Parathyroid adenoma (tissue), 2 donors: Measurements from ENCODE around the gene POTEB3.
"Not testable (repeated sequence)": the region's sequence is repeated elsewhere in the genome, so short reads cannot be mapped to it uniquely, and the experiment has no call there.

Experiments used
- H2AFZ ChIP-seq: fragments of 300-600 bp; sonication (generic); one replicate; pipeline ENCODE4 v1.7.0; 2017; ENCODE audit warnings: antibody characterized with exemption, mild to moderate bottlenecking
- H3K27ac ChIP-seq: fragments of 300-600 bp; sonication (generic); one replicate; pipeline ENCODE4 v1.7.0; 2017
- H3K27me3 ChIP-seq: fragments of 300-600 bp; sonication (generic); one replicate; pipeline ENCODE4 v1.7.0; 2017; ENCODE audit warnings: low read length; ENCODE audit not compliant: control insufficient read depth, insufficient read depth
- H3K36me3 ChIP-seq: fragments of 300-600 bp; sonication (generic); one replicate; pipeline ENCODE4 v1.7.0; 2017; ENCODE audit warnings: low read length; ENCODE audit not compliant: control insufficient read depth, insufficient read depth
- H3K4me1 ChIP-seq: fragments of 300-600 bp; sonication (generic); one replicate; pipeline ENCODE4 v1.7.0; 2017; ENCODE audit warnings: control low read depth
- H3K4me2 ChIP-seq: fragments of 300-600 bp; sonication (generic); one replicate; pipeline ENCODE4 v1.7.0; 2017; ENCODE audit warnings: low read length
- H3K4me3 ChIP-seq: fragments of 300-600 bp; sonication (generic); one replicate; pipeline ENCODE4 v1.7.0; 2017; ENCODE audit warnings: low read depth, low read length
- H3K79me2 ChIP-seq: fragments of 300-600 bp; sonication (generic); one replicate; pipeline ENCODE4 v1.7.0; 2017; ENCODE audit warnings: control low read depth
- H3K9ac ChIP-seq: fragments of 300-600 bp; sonication (generic); one replicate; pipeline ENCODE4 v1.7.0; 2017; ENCODE audit warnings: mild to moderate bottlenecking
- H3K9me3 ChIP-seq: fragments of 300-600 bp; sonication (generic); one replicate; pipeline ENCODE4 v1.7.0; 2017; ENCODE audit warnings: low read length; ENCODE audit not compliant: control insufficient read depth
- donor health status: primary hyperparathyroidism.

POTEB3 gene

DNA sequence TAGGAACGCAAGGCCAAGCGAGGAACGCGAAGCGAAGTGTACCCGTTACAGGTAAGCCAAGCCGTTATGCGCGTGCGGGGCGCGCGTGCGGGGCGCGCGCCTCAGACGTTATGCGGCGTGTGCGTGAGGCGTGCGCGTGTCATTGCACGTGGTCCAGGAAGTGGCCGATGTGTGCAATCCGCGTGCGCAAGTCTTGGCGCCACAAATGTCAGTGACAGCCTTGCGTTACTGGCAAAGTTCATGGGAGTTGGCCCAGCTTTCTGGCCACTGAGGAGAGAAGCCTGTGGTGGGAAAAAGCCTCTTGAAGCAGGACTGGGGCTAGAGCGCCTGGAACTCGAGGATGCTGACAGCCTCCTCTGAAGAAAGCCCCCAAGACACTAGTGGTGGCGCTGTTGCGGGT lies at the start of gene POTEB3:
Gene POTEB3, minus strand, starts transcription at position 101 of the 400 bp plus-strand sequence. CDS start 488 bp downstream, outside the sequence.
- H3K4me2 ChIP-seq, H3K79me2 ChIP-seq, H3K4me3 ChIP-seq, H2AFZ ChIP-seq, H3K27ac ChIP-seq, H3K4me1 ChIP-seq, H3K9me3 ChIP-seq, H3K27me3 ChIP-seq, H3K9ac ChIP-seq, H3K36me3 ChIP-seq: not testable (repeated sequence)

DNA sequence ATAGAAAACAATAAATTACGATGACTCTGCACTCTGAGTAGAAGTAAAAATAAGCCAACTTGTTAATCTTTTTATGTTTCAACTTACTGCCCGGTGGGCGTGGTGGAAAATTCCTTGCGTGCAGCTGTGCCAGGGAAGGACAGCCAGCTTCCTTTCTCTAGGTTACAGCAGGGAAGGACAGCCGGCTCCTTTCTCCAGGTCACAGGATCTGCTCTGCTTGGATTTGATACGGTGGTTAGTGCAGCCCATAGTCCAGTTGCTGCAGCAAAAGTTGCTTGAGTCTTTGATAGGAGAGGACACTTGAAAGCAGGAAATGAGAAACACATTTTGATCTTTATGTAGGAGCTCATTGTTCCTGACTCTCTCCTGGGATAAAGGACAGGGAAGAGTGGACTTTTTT lies 13.4 kb upstream of the POTEB3 start:
- H3K79me2 ChIP-seq, H3K9ac ChIP-seq, H2AFZ ChIP-seq, H3K9me3 ChIP-seq, H3K4me1 ChIP-seq, H3K27ac ChIP-seq, H3K36me3 ChIP-seq, H3K27me3 ChIP-seq, H3K4me3 ChIP-seq, H3K4me2 ChIP-seq: not testable (repeated sequence)

DNA sequence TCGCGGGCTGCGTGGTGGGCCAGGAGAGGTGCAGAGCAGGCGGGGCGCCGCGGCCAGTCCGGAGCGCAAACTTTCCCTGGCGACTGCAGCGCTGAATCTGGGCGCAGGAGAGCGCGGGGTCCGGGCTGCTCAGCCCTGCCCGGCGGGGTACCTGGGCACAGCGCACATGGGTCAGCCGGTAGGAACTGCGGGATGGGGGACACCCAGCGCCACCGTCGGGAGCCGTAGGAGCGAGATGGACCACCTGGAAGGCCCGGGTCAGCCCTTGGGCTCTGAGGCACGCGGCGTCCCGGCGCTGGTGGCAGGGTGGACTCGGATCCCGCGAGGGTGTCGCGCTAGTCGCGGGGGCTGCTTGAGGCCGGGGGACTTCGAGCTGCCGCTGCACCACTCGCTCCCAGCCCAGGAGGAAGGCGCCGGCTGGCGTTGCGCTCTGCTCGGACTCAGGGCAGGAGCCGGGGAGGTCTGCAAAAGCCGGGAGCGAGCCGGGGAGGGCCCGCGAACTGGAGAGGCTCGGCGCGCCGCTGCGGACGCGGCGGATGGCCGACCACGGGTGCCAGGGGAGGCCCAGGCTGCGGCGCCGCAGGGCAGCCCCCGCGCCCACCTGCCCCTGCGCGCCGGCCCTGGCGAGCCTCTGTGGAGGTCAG lies 11.7 kb upstream of the POTEB3 start:
- not testable (repeated sequence) for H3K27me3 ChIP-seq, H3K9me3 ChIP-seq

DNA sequence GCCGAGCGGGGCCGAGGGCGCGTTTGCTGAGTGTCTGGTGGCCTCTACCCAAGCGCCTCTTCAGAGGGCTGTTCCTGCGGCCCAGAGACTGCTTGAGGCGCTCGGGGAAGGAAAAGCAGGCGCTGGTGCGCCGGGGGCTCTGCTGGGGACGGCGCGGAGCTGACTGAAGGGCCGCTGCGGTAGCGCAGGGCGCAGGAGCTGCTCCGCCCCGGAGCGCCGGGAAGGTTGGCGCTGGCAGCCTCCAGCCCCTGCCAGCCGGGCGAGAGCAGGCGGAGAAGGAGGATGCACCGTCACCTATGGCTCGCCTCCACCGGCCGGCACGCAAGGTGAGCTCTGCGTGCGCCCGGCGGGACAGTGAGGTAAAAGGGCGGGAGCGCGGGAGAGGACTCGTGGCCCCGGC lies 11.2 kb upstream of the POTEB3 start:
- H3K79me2 ChIP-seq, H3K36me3 ChIP-seq, H2AFZ ChIP-seq, H3K4me3 ChIP-seq, H3K27me3 ChIP-seq, H3K9me3 ChIP-seq, H3K4me2 ChIP-seq, H3K9ac ChIP-seq, H3K27ac ChIP-seq, H3K4me1 ChIP-seq: not testable (repeated sequence)

More for the DNA sequence above, 11.7 kb upstream of the POTEB3 start:
- H3K4me2 ChIP-seq, H3K4me1 ChIP-seq, H3K27ac ChIP-seq, H3K36me3 ChIP-seq, H3K9ac ChIP-seq, H2AFZ ChIP-seq, H3K79me2 ChIP-seq, H3K4me3 ChIP-seq: not testable (repeated sequence)

DNA sequence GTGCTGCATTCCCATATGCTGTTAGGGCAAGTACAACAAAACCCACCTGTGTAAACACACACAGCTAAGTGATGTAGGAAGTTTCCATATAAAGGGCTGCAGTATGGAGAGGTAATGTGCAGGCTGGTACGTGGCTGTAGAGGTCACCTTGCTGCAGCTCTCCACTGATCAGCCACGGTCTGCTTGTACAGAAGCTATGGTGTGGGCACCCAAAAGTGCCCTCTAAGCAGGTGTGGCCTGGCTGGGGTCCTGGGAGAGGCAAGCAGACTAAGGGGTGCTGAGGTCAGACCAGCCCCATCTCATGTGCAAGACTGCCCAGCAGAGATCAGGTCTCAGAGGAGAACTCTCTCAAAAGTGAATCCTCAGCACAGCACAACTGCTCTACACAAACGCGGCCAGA lies 32.9 kb downstream of the POTEB3 start:
- H3K4me3 ChIP-seq, H3K27ac ChIP-seq, H3K79me2 ChIP-seq, H3K9ac ChIP-seq, H3K36me3 ChIP-seq, H3K4me1 ChIP-seq, H3K4me2 ChIP-seq, H2AFZ ChIP-seq, H3K27me3 ChIP-seq, H3K9me3 ChIP-seq: not testable (repeated sequence)

DNA sequence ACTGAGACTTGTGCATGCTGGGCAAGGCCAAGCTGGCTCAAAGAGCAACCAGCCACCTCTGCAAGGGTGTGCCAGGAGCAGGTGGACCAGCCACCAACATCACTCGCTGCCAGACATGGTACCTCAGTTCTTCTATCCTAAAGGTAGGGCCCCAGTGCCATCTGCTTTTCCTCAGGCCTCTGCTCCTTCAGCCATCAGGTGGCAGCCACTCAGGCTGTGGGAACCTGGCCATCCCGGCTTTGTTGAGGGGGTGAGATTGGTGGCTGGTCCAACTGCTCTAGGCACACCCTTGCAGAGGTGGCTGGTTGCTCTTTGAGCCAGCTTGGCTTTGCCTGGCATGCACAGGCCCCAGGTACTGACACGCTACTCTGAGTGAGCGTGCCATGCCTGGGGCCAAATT lies 38.8 kb downstream of the POTEB3 start:
- H3K9ac ChIP-seq, H3K36me3 ChIP-seq, H3K27ac ChIP-seq, H2AFZ ChIP-seq, H3K9me3 ChIP-seq, H3K4me3 ChIP-seq, H3K27me3 ChIP-seq, H3K79me2 ChIP-seq, H3K4me2 ChIP-seq, H3K4me1 ChIP-seq: not testable (repeated sequence)

DNA sequence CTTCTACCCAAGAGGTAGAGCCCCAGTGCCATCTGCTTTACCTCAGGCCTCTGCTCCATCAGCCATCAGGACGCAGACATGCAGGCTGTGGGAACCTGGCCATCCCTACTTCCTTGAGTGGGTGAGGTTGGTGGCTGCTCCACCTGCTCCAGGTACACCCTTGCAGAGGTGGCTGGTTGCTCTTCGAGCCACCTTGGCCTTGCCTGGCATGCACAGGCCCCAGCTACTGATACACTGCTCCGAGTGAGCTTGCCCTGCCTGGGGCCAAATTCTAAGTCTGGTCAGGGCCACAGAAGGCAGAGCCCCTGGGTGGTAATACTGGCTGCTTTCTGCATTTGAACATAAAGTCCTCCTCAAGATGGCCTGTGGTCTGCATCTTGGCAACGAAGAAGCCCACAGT lies 41.2 kb downstream of the POTEB3 start:
- not testable (repeated sequence) for H2AFZ ChIP-seq, H3K4me2 ChIP-seq, H3K9me3 ChIP-seq, H3K4me1 ChIP-seq, H3K4me3 ChIP-seq, H3K79me2 ChIP-seq, H3K27me3 ChIP-seq, H3K9ac ChIP-seq, H3K27ac ChIP-seq, H3K36me3 ChIP-seq

DNA sequence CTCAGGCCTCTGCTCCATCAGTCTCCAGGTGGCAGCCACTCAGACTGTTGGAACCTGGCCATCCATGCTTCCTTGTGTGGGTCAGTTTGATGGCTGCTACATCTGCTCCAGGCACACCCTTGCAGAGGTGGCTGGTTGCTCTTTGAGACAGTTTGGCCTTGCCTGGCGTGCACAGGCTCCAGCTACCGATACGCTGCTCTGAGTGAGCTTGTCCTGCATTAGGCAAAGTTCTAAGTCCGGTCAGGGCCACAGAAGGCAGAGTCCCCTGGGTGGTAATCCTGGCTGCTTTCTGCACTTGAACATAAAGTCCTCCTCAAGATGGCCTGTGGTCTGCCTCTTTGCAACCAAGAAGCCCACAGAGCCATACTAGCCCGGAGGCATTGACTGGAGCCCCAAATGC lies 41.8 kb downstream of the POTEB3 start:
- H3K4me2 ChIP-seq, H3K9me3 ChIP-seq, H2AFZ ChIP-seq, H3K79me2 ChIP-seq, H3K27ac ChIP-seq, H3K27me3 ChIP-seq, H3K36me3 ChIP-seq, H3K4me3 ChIP-seq, H3K9ac ChIP-seq, H3K4me1 ChIP-seq: not testable (repeated sequence)

DNA sequence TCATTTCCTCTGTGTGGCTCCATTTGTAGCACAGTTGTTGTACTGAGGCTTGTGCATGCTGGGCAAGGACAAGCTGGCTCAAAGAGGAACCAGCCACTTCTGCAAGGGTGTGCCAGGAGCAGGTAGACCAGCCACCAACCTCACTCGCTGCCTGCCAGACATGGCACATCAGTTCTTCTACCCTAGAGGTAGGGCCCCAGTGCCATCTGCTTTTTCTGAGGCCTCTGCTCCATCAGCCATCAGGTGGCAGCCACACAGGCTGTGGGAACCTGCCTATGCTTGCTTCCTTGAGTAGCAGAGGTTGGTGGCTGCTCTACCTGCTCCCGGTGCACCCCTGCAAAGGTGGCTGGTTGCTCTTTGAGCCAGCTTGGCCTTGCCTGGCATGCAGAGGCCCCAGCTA lies 42.6 kb downstream of the POTEB3 start:
- not testable (repeated sequence) for H3K9me3 ChIP-seq, H3K4me1 ChIP-seq, H3K4me3 ChIP-seq, H3K79me2 ChIP-seq, H3K9ac ChIP-seq, H2AFZ ChIP-seq, H3K4me2 ChIP-seq, H3K27me3 ChIP-seq, H3K36me3 ChIP-seq, H3K27ac ChIP-seq

DNA sequence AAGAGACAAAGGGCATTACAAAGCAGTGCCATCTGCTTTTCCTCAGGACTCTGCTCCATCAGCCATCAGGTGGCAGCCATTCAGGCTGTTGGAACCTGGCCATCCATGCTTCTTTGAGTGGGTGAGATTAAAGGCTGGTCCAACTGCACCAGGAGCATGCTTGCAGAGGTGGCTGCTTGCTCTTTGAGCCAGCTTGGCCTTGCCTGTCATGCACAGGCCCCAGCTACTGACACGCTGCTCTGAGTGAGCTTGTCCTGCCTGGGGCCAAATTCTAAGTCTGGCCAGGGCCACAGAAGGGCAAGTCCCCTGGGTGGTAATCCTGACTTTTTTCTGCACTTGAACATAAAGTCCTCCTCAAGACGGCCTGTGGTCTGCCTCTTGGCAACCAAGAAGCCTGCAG lies 43.1 kb downstream of the POTEB3 start:
- H3K27me3 ChIP-seq, H3K79me2 ChIP-seq, H3K36me3 ChIP-seq, H3K4me1 ChIP-seq, H3K9me3 ChIP-seq, H3K4me2 ChIP-seq, H2AFZ ChIP-seq, H3K9ac ChIP-seq, H3K27ac ChIP-seq, H3K4me3 ChIP-seq: not testable (repeated sequence)

DNA sequence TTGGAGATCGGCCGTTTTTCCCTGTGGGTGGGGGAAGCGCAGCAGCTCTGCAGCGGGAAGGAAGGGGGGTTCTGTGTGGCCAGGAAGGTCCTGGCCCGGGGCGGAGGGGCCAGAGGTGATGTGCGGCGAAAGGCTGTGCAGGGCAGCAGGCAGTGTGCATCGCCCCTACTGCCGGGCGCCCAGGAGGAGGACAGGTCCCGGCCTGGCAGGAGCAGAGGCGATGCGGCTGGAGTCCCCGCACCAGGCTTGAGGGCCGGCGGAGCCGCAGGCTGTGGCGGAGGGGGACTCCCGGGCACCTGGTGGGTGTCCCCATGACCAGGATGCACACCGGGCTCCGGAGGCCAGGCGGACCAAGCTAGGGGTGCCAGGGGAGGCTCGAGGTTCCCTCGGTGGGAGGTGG lies 54.3 kb downstream of the POTEB3 start:
- not testable (repeated sequence) for H3K4me3 ChIP-seq, H3K27ac ChIP-seq, H2AFZ ChIP-seq, H3K4me1 ChIP-seq, H3K79me2 ChIP-seq, H3K9me3 ChIP-seq, H3K9ac ChIP-seq, H3K36me3 ChIP-seq, H3K27me3 ChIP-seq, H3K4me2 ChIP-seq
